ENCODE measurements around the gene SPOCK3. TPM values are rescaled to one million over a fixed set of nuclear protein-coding genes. Genes with fewer than 3 reads are reported as not detected.

Gene SPOCK3
- total RNA-seq, 1 experiment from 2014 or later, result not detected

DNA sequence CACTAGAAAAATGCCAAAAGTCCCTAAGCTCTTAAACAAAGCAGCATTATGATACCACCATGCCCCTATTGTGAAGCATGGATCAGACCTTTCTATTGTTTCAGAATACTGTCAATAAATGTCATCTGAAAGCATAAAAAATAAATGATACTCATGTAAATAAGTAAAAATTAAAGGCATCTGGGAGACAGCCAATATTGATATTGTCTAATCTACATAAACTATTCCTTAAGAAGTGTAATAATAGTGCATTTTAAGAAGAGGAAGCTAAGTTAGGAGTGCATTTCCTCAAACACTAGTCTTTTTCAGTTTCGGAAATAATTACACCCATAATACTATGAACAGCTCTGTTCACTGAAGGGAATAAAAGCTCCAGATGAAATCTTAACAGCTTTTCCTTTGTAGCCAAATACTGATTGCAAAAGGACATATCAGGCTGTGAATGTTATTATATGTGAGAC is 181.6 kb downstream of the SPOCK3 start:
- intact Hi-C loops (cut with micrococcal nuclease; ENCODE audit: unreplicated experiment), result no loop called here
- H3K27me3 ChIP-seq (replicated peaks; ENCODE audit: insufficient read depth, low read depth, low read length, poor library complexity), result no peaks in the 10 kb centered on the region
- H3K36me3 ChIP-seq (ENCODE audit: insufficient read depth, low read length, poor library complexity, severe bottlenecking), result no peaks in the 10 kb centered on the region
- BruUV-seq (replicated peaks), result no TSS peak
- H3K4me3 ChIP-seq (ENCODE audit: low read depth, low read length, poor library complexity, severe bottlenecking), result no peak overlapping the region
- peak; percentile 3 for DNase-seq (ENCODE audit: low spot score)
- no peak overlapping the region for H3K27ac ChIP-seq (ENCODE audit: low read depth, low read length, poor library complexity, severe bottlenecking)
- TF ChIP-seq EZH2 (IDR thresholded peaks at IDR 0.05; ENCODE audit: borderline replicate concordance, low read depth, low read length, poor library complexity, severe bottlenecking), result no peak
- TF ChIP-seq, protein P1, sequence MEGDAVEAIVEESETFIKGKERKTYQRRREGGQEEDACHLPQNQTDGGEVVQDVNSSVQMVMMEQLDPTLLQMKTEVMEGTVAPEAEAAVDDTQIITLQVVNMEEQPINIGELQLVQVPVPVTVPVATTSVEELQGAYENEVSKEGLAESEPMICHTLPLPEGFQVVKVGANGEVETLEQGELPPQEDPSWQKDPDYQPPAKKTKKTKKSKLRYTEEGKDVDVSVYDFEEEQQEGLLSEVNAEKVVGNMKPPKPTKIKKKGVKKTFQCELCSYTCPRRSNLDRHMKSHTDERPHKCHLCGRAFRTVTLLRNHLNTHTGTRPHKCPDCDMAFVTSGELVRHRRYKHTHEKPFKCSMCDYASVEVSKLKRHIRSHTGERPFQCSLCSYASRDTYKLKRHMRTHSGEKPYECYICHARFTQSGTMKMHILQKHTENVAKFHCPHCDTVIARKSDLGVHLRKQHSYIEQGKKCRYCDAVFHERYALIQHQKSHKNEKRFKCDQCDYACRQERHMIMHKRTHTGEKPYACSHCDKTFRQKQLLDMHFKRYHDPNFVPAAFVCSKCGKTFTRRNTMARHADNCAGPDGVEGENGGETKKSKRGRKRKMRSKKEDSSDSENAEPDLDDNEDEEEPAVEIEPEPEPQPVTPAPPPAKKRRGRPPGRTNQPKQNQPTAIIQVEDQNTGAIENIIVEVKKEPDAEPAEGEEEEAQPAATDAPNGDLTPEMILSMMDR (conservative IDR thresholded peaks at IDR 0.05; ENCODE audit: low read depth, low read length), result no peak
- CTCF ChIA-PET, result no interaction called here
- H3K9me3 ChIP-seq (ENCODE audit: low read depth, low read length, poor library complexity, severe bottlenecking), result no peaks in the 10 kb centered on the region
- no peaks in the 10 kb centered on the region for H3K4me1 ChIP-seq (ENCODE audit: insufficient read depth, low read length, poor library complexity, severe bottlenecking)
- POLR2A ChIA-PET (ENCODE audit: low non-redundant PET), result no interaction called here

DNA sequence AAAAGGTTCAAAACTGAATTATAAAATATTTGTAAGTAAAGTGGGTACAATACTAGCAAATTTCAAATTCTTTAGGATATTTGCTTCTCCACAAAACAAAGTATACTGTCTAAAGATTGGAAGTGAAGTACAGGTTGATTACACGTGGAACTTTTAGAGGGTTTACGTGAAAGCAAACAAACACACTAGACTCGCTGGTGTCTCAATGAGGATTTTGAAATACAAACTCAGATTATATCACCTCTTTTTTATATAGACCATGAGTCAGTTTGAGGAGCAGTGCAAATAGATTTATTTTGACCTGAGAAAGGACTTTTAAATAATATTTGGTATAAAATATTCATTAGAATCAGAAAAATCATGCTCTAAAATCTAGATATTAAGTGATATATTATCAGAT is 185.0 kb downstream of the SPOCK3 start:
- no peaks in the 10 kb centered on the region for H3K4me1 ChIP-seq (ENCODE audit: insufficient read depth, low read length, poor library complexity, severe bottlenecking)
- no TSS peak for BruUV-seq (replicated peaks)
- intact Hi-C loops (cut with micrococcal nuclease; ENCODE audit: unreplicated experiment), result no loop called here
- H3K27me3 ChIP-seq (replicated peaks; ENCODE audit: insufficient read depth, low read depth, low read length, poor library complexity), result no peaks in the 10 kb centered on the region
- ChIA-PET POLR2A (ENCODE audit: low non-redundant PET) (no interaction called here), CTCF (no interaction called here)
- H3K27ac ChIP-seq (ENCODE audit: low read depth, low read length, poor library complexity, severe bottlenecking), result no peak overlapping the region
- TF ChIP-seq, protein P1 (conservative IDR thresholded peaks at IDR 0.05; ENCODE audit: low read depth, low read length), result no peak
- no peak for TF ChIP-seq EZH2 (IDR thresholded peaks at IDR 0.05; ENCODE audit: borderline replicate concordance, low read depth, low read length, poor library complexity, severe bottlenecking)
- DNase-seq (ENCODE audit: low spot score), result no peak
- no peaks in the 10 kb centered on the region for H3K9me3 ChIP-seq (ENCODE audit: low read depth, low read length, poor library complexity, severe bottlenecking)
- no peak overlapping the region for H3K4me3 ChIP-seq (ENCODE audit: low read depth, low read length, poor library complexity, severe bottlenecking)
- H3K36me3 ChIP-seq (ENCODE audit: insufficient read depth, low read length, poor library complexity, severe bottlenecking), result no peaks in the 10 kb centered on the region

DNA sequence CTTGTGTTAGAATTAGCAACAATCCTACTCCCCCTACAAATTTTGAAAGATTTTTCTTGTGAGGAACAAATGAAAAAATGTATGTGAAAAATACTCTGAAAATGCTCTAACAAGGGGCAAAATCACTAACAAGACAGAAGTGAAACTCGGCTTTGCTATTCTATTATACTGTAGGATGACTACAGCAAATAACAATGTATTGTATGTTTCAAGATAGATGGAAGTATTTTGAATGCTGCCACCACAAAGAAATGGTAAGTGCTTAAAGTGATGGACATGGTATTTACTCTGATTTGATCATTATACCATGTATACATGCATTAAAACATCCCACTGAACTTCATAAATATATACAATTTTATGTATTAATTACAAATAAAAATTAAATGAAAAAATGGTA is 192.8 kb downstream of the SPOCK3 start:
- H3K27ac ChIP-seq (ENCODE audit: low read depth, low read length, poor library complexity, severe bottlenecking), result no peak overlapping the region
- H3K36me3 ChIP-seq (ENCODE audit: insufficient read depth, low read length, poor library complexity, severe bottlenecking), result no peaks in the 10 kb centered on the region
- TF ChIP-seq, protein P1 (conservative IDR thresholded peaks at IDR 0.05; ENCODE audit: low read depth, low read length), result no peak
- TF ChIP-seq EZH2 (IDR thresholded peaks at IDR 0.05; ENCODE audit: borderline replicate concordance, low read depth, low read length, poor library complexity, severe bottlenecking), result no peak
- CTCF ChIA-PET, result no interaction called here
- no peak for DNase-seq (ENCODE audit: low spot score)
- POLR2A ChIA-PET (ENCODE audit: low non-redundant PET), result no interaction called here
- H3K4me3 ChIP-seq (ENCODE audit: low read depth, low read length, poor library complexity, severe bottlenecking), result no peak overlapping the region
- no peaks in the 10 kb centered on the region for H3K9me3 ChIP-seq (ENCODE audit: low read depth, low read length, poor library complexity, severe bottlenecking)
- H3K4me1 ChIP-seq (ENCODE audit: insufficient read depth, low read length, poor library complexity, severe bottlenecking), result no peaks in the 10 kb centered on the region
- H3K27me3 ChIP-seq (replicated peaks; ENCODE audit: insufficient read depth, low read depth, low read length, poor library complexity), result no peaks in the 10 kb centered on the region
- intact Hi-C loops (cut with micrococcal nuclease; ENCODE audit: unreplicated experiment), result no loop called here
- no TSS peak for BruUV-seq (replicated peaks)
